Stimulated activated CD4-positive, alpha-beta T cell treated with anti-CD3 and anti-CD28 coated beads, Interleukin-12 subunit alpha, Interleukin-12 subunit beta, amount 100 ng/mL, for 24 hours (primary cell): ENCODE data around the gene ADH6.
"Not testable (repeated sequence)": the region's sequence is repeated elsewhere in the genome, so short reads cannot be mapped to it uniquely, and the experiment has no call there.

Experiments used
- DNase-seq, 2 experiments: peaks; one replicate each; pipeline ENCODE4 v3.0.0-alpha.2; 2020; ENCODE audit warnings: low read depth in 2 of 2

Gene ADH6

GRCh38 chr4:99190336-99190735, 28.7 kb downstream of the ADH6 start:
- no peak for DNase-seq

GRCh38 chr4:99189900-99190299, 29.1 kb downstream of the ADH6 start:
- not testable (repeated sequence) for DNase-seq

DNA sequence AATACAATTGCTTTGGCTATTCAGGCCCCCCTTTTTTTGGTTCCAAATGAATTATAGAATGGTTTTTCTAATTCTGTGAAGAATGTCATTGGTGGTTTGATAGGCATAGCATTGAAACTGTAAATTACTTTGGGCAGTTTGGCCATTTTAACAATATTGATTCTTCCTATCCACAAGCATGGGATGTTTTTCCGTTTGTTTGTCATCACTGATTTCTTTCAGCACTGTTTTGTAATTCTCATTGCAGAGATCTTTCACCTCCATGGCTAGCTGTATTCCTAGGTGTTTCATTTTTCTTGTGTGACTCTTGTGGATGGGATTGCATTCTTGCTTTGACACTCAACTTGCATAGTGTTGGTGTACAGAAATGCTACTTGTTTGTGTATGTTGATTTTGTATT, 33.0 kb downstream of the ADH6 start:
- no peak for DNase-seq

DNA sequence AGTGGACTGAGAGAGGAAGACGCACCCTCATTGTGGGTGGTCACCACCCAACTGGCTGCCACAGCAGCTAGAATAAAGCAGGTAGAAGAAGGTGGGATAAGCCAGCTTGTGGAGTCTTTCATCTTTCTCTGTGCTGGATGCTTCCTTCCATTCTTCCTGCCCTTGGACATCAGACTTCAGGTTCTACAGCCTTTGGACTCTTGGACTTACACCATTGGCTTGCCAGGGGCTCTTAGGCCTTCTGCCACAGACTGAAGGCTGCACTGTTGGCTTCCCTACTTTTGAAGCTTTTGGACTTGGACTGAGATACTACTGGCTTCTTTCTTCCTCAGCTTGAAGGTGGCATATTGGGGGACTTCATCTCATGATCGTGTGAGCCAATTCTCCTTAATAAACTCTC, 33.5 kb downstream of the ADH6 start:
- no peak for DNase-seq

- DNase-seq: no peak
Observed at GRCh38 chr4:99180382-99181070, 38.5 kb downstream of the ADH6 start.

GRCh38 chr4:99179626-99180025, 39.4 kb downstream of the ADH6 start:
- DNase-seq: no peak

- DNase-seq: no peak
Observed at GRCh38 chr4:99179178-99179577, 39.9 kb downstream of the ADH6 start.

GRCh38 chr4:99166544-99166943, 52.5 kb downstream of the ADH6 start:
- no peak for DNase-seq

DNA sequence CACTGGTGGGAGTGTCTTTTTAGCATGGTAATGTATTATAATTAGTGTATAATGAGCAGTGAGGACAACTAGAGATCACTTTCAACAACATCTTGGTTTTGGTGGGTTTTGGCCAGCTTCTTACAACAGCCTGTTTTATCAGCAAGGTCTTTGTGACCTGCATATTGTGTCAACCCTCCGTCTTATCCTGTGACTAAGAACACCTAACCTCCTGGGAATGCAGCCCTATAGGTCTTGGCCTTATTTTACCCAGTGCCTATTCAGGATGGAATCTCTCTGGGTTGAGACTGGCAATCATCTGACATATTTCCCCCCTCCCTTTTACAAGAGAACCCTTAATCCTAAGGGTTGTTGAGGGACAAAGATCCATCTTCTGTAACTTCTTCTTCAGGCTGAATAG, 53.1 kb downstream of the ADH6 start:
- no peak for DNase-seq

GRCh38 chr4:99161373-99162099, 57.5 kb downstream of the ADH6 start:
- no peak for DNase-seq

DNA sequence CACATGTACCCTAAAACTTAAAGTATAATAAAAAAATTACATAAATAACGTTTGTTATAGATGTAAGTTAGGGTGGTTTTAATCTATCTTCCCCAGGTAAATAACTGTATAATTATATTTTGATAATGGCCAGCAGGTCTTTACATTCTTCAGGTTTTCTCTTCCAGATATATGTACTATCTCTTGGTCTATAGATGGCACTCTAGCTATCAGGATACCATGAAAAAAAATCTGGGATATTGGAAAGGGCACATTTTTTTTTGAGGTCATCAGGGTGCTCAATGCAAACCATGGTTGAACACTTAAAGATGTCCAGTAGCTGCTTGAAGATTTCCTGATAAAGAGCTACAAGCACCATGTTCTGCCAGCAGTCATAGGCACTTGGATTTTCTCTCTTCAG, 59.3 kb downstream of the ADH6 start:
- no peak for DNase-seq

- no peak for DNase-seq
Observed at GRCh38 chr4:99157478-99157935, 61.5 kb downstream of the ADH6 start.

DNA sequence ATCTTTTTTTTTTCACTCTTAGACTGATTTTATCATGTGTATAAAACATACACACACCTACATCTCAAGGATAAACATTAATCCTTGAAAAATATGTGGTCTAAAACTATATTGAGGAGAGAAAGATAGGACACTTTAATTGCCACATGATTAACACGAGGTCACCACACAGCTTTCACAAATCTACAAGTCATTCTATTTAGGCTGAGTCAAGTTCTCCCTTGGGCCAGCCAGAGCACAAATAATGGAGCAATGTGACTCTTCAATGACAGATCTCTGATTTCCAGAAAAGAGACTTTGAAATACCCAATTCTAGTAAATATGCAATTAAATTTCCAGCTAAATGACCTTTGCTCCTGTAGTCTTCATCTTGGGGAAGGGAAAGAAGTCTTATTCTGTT, 62.1 kb downstream of the ADH6 start:
- DNase-seq: no peak

DNA sequence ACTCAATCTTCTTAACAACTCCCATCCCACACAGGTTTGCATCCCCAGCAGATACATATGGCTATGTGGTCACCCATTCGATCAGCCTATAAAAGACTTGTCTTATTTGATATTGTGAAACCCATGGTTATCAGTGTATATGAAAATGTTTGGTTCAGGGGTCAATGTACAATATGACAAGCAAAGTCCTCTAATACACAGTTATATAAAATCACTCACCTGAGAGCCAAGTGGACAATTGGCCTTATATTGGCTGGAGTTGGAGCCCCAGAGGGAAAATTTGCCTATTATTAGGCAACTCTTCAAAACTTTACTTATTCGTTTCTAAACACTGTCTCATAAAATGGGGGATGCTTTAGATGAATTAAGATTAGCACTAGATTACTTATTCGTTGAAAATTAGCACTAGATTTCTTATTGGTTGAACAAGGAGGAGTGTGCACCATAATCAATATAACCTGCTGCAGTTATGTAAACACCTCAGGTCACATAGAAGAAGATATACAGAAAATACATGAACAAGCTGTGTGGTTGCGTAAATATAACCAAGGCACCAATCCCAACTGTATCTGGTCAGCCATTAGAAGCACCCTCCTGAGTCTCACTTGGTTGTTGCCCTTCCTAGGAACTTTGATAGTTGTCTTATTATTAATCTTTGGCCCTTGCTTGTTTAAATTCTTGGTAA, 64.2 kb downstream of the ADH6 start:
- DNase-seq: no peak
